GM20000 (cell line): ENCODE data around the gene NEGR1.

ENCODE experiments used
- DNase-seq: peaks from one replicate; pipeline ENCODE4 v3.0.0; 2012; ENCODE audit warnings: low spot score
- TF ChIP-seq, protein P1 (sequence below): IDR thresholded peaks from 2 replicates; pipeline ENCODE4 v1.5.1; 2012; ENCODE audit warnings: mild to moderate bottlenecking, control low read depth; ENCODE audit errors: extremely low read depth, missing control alignments

NEGR1 gene

DNA sequence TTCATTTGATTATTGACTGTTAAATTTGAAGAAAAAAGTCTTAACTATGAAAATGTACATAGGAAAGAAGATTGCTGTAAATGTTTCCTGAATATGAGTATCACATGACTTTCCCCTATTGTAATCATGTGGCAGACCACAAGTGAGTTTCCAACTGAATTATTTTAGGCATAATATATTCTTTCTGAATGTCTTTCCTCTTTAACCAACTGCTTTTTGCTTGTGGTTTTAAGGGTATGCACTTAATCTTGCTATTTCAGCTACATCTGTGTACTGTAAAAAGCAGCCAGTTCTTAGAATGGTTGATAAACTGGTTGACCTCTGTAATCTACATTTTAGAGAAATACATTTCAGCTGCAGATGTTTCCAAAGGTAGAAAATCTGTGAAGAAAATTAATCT, 400.7 kb downstream of the NEGR1 start:
- no peak for DNase-seq
- TF ChIP-seq, protein P1, sequence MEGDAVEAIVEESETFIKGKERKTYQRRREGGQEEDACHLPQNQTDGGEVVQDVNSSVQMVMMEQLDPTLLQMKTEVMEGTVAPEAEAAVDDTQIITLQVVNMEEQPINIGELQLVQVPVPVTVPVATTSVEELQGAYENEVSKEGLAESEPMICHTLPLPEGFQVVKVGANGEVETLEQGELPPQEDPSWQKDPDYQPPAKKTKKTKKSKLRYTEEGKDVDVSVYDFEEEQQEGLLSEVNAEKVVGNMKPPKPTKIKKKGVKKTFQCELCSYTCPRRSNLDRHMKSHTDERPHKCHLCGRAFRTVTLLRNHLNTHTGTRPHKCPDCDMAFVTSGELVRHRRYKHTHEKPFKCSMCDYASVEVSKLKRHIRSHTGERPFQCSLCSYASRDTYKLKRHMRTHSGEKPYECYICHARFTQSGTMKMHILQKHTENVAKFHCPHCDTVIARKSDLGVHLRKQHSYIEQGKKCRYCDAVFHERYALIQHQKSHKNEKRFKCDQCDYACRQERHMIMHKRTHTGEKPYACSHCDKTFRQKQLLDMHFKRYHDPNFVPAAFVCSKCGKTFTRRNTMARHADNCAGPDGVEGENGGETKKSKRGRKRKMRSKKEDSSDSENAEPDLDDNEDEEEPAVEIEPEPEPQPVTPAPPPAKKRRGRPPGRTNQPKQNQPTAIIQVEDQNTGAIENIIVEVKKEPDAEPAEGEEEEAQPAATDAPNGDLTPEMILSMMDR: no peak

GRCh38 chr1:71869326-71869725, 413.0 kb downstream of the NEGR1 start:
- no peak for DNase-seq
- TF ChIP-seq, protein P1: no peak

- TF ChIP-seq, protein P1: no peak
- DNase-seq: no peak
These were observed 419.6 kb downstream of the NEGR1 start for GRCh38 chr1:71862756-71863155.

DNA sequence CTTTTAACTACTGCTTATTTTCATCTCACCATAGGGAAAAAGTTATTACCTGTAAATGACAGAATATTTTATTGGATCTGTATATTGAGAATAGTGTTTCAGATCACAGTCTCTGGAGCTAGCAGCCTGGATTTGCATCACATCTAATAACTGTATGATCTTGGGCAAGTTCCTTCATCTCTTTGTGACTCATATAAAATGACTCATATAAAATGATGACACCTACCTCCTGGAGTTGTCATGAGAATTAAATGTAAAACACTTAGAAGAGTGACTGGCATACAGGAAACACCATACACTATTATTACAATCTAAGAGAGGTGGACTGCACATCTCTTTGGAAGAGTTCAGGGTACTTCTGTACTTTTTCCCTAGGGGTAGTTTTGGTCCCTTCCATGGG, 421.3 kb downstream of the NEGR1 start:
- no peak for DNase-seq
- TF ChIP-seq, protein P1: no peak

DNA sequence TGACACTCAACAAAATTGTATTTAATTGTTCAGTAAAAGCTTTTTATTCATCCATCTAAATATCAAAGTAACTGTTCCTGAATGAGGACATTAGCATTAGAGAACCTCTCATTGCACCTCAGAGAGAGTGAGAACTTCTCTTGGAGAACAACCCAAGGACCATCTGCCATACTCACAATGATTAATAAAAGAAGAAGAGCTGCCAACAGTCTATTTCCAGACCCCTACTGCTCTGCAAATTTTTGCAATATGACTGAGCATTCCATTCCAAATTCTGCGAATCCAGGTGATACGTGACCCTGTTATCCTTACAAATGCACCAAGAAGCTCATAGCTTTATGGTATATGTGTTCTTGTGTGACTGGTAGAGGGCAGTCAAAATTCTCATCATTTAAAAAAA, 422.5 kb downstream of the NEGR1 start:
- TF ChIP-seq, protein P1: no peak
- no peak for DNase-seq

GRCh38 chr1:71857862-71858261, 424.5 kb downstream of the NEGR1 start:
- no peak for DNase-seq
- TF ChIP-seq, protein P1: no peak

DNA sequence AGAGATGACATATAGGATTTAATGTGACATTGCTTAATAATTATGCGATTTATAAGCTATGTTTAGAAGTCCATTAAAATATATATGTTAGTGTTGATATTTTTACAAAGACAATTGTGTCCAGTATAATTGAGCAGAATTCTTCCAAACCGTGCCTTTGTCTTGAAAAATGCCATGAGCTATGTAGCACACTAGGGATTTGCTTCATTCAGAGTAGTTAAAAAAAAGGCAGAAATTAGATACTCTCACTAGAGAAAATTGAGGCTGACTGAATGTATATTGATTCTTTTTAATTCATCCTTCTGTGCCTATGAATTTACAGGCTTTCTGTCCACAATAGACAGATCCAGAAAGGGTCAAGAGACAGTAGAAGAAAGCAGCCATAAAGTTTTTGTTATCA, 429.0 kb downstream of the NEGR1 start:
- DNase-seq: no peak
- TF ChIP-seq, protein P1: no peak
